Caco-2 (cell line): ENCODE data around the gene IGFBP3. TPM values are rescaled to one million over a fixed set of nuclear protein-coding genes. Genes with fewer than 3 reads are reported as not detected.

ENCODE experiments used
- BruUV-seq: library from RNA; stranded (reverse); fragments of 400-500 nt; replicated peaks from 2 replicates; lab custom pipeline; 2021; lab: Mats Ljungman, UMichigan
- CTCF ChIA-PET: fragments of 300-600 bp; sonication (Branson Sonifier 250); formaldehyde crosslinking; loops from one replicate; lab custom pipeline; 2022; ENCODE audit warnings: antibody characterized with exemption; lab: Charles Lee
- POLR2A ChIA-PET: fragments of 300-600 bp; sonication (Branson Sonifier 250); formaldehyde crosslinking; loops from one replicate; lab custom pipeline; 2022; ENCODE audit warnings: antibody characterized with exemption; lab: Charles Lee
- DNase-seq, 2 experiments: peaks; one replicate each; pipeline versions ENCODE4 v3.0.0 to v3.0.0-alpha.2; 2020 to 2022
- H3K27me3 ChIP-seq: replicated peaks from 2 replicates; pipeline ENCODE4 v1.6.0; 2011; ENCODE audit warnings: low read length; ENCODE audit not compliant: control insufficient read depth, insufficient read depth
- H3K36me3 ChIP-seq: 2 replicates; pipeline ENCODE4 v1.5.1; 2011; ENCODE audit warnings: low read length; ENCODE audit not compliant: control insufficient read depth, insufficient read depth
- H3K4me1 ChIP-seq: fragments of 250-450 bp; sonication (Bioruptor Pico); 2 replicates; pipeline ENCODE4 v1.5.1; 2020; ENCODE audit warnings: mild to moderate bottlenecking
- H3K4me3 ChIP-seq: 2 replicates; pipeline ENCODE4 v1.5.1; 2011; ENCODE audit warnings: low read depth, mild to moderate bottlenecking, control low read depth, low read length
- H3K9me3 ChIP-seq: fragments of 250-450 bp; sonication (Bioruptor Pico); 2 replicates; pipeline ENCODE4 v1.5.1; 2020; ENCODE audit warnings: mild to moderate bottlenecking, moderate library complexity
- H3K27ac Mint-ChIP-seq: one replicate; pipeline ENCODE4 v1.8.0; 2022; ENCODE audit warnings: mixed read lengths; ENCODE audit not compliant: unreplicated experiment
- H3K27me3 Mint-ChIP-seq: one replicate; pipeline ENCODE4 v1.8.0; 2022; ENCODE audit warnings: mixed read lengths; ENCODE audit not compliant: insufficient read depth, unreplicated experiment
- H3K36me3 Mint-ChIP-seq: one replicate; pipeline ENCODE4 v1.8.0; 2022; ENCODE audit warnings: mild to moderate bottlenecking, mixed read lengths; ENCODE audit not compliant: insufficient read depth, unreplicated experiment
- H3K4me1 Mint-ChIP-seq: one replicate; pipeline ENCODE4 v1.8.0; 2022; ENCODE audit warnings: low read depth, mixed read lengths; ENCODE audit not compliant: unreplicated experiment
- H3K4me3 Mint-ChIP-seq: one replicate; pipeline ENCODE4 v1.8.0; 2022; ENCODE audit warnings: mild to moderate bottlenecking, moderate library complexity, mixed read lengths; ENCODE audit not compliant: unreplicated experiment
- H3K9me3 Mint-ChIP-seq: one replicate; pipeline ENCODE4 v1.8.0; 2022; ENCODE audit warnings: mixed read lengths; ENCODE audit not compliant: unreplicated experiment
- CTCF ChIP-seq, 2 experiments: fragments of 200-600 bp in 1 of 2; IDR thresholded peaks; 1 replicate in 1 of 2; 2 replicates in 1 of 2; pipeline versions ENCODE4 v1.5.1 to v1.8.0; 2011 to 2022; ENCODE audit warnings: antibody characterized with exemption in 1 of 2, control low read depth in 1 of 2, inconsistent platforms in 1 of 2, low read depth in 1 of 2, low read length in 1 of 2, mild to moderate bottlenecking in 1 of 2, moderate library complexity in 1 of 2; ENCODE audit not compliant: insufficient read depth in 1 of 2, severe bottlenecking in 1 of 2, unreplicated experiment in 1 of 2
- intact Hi-C: fragments of 100-400 bp; cut with micrococcal nuclease; formaldehyde crosslinking; loops from one replicate; pipeline ENCODE4 v1.10.0; 2022; ENCODE audit not compliant: unreplicated experiment
- total RNA-seq: library from RNA; stranded (reverse); gene quantifications from 2 replicates; pipeline ENCODE4 v1.2.3, GENCODE V29; 2022

Gene IGFBP3
- total RNA-seq, 1 experiment from 2014 or later, result 0.79 TPM

GRCh38 chr7:45880433-45880860, 40.6 kb downstream of the IGFBP3 start:
- Mint-ChIP-seq H3K4me3 (no peak overlapping the region), H3K27me3 (peaks cover 19% of the 10 kb centered on the region), H3K36me3 (no peaks in the 10 kb centered on the region), H3K4me1 (no peaks in the 10 kb centered on the region), H3K9me3 (no peaks in the 10 kb centered on the region), H3K27ac (no peak overlapping the region)
- no TSS peak for BruUV-seq
- no peak for DNase-seq
- POLR2A ChIA-PET, result no interaction called here
- Histone ChIP-seq H3K4me1 (no peaks in the 10 kb centered on the region), H3K4me3 (no peak overlapping the region), H3K9me3 (no peaks in the 10 kb centered on the region), H3K27me3 (no peaks in the 10 kb centered on the region; the same call in 1 of the 2 replicates), H3K36me3 (no peaks in the 10 kb centered on the region)
- no peak for TF ChIP-seq CTCF (IDR thresholded peaks at IDR 0.05; ENCODE audit: insufficient read depth in 1 of 2, low read depth in 1 of 2, low read length in 1 of 2, severe bottlenecking in 1 of 2, unreplicated experiment in 1 of 2)
- intact Hi-C loops, result no loop called here
- CTCF ChIA-PET, result no interaction called here

GRCh38 chr7:45878457-45879144, 42.5 kb downstream of the IGFBP3 start:
- no peak for TF ChIP-seq CTCF (IDR thresholded peaks at IDR 0.05; ENCODE audit: insufficient read depth in 1 of 2, low read depth in 1 of 2, low read length in 1 of 2, severe bottlenecking in 1 of 2, unreplicated experiment in 1 of 2)
- H3K27me3 ChIP-seq, result no peaks in the 10 kb centered on the region
- intact Hi-C loops, result no loop called here
- Mint-ChIP-seq H3K4me1 (no peaks in the 10 kb centered on the region), H3K36me3 (no peaks in the 10 kb centered on the region), H3K27ac (no peak overlapping the region), H3K27me3 (peaks cover 10% of the 10 kb centered on the region), H3K4me3 (no peak overlapping the region), H3K9me3 (no peaks in the 10 kb centered on the region)
- no peaks in the 10 kb centered on the region for H3K9me3 ChIP-seq
- H3K36me3 ChIP-seq, result no peaks in the 10 kb centered on the region
- no peaks in the 10 kb centered on the region for H3K4me1 ChIP-seq
- CTCF ChIA-PET, result no interaction called here
- DNase-seq, result no peak
- POLR2A ChIA-PET, result no interaction called here
- H3K4me3 ChIP-seq, result no peak overlapping the region
- BruUV-seq, result no TSS peak

- H3K4me3 Mint-ChIP-seq, result no peak overlapping the region
- ChIA-PET POLR2A (no interaction called here), CTCF (no interaction called here)
- Histone ChIP-seq H3K4me1 (no peaks in the 10 kb centered on the region), H3K4me3 (no peak overlapping the region), H3K9me3 (no peaks in the 10 kb centered on the region), H3K27me3 (no peaks in the 10 kb centered on the region), H3K36me3 (no peaks in the 10 kb centered on the region)
- TF ChIP-seq CTCF (IDR thresholded peaks at IDR 0.05; ENCODE audit: insufficient read depth in 1 of 2, low read depth in 1 of 2, low read length in 1 of 2, severe bottlenecking in 1 of 2, unreplicated experiment in 1 of 2), result no peak
- H3K27ac Mint-ChIP-seq, result no peak overlapping the region
- BruUV-seq, result no TSS peak
- peaks cover 7% of the 10 kb centered on the region for H3K27me3 Mint-ChIP-seq
- H3K9me3 Mint-ChIP-seq, result no peaks in the 10 kb centered on the region
- H3K36me3 Mint-ChIP-seq, result no peaks in the 10 kb centered on the region
- DNase-seq, result no peak
- intact Hi-C loops, result no loop called here
- no peaks in the 10 kb centered on the region for H3K4me1 Mint-ChIP-seq
These were observed 44.6 kb downstream of the IGFBP3 start for GRCh38 chr7:45876519-45876918.
